Renal cortical epithelial cell (primary cell): Measurements from ENCODE around the gene ZFYVE27. TPM values are rescaled to one million over a fixed set of nuclear protein-coding genes. Genes with fewer than 3 reads are reported as not detected.

Experiments used
- DNase-seq: peaks from one replicate; pipeline ENCODE4 v3.0.0-alpha.2; 2011; ENCODE audit warnings: low read depth
- total RNA-seq: library from RNA; depleted of rRNA; stranded (reverse); fragments of >200 nt; gene quantifications from 2 replicates; pipeline ENCODE4 v1.2.3, GENCODE V29; 2014

Gene ZFYVE27
- total RNA-seq, 1 donor from 2014 or later = 34.9 TPM

DNA sequence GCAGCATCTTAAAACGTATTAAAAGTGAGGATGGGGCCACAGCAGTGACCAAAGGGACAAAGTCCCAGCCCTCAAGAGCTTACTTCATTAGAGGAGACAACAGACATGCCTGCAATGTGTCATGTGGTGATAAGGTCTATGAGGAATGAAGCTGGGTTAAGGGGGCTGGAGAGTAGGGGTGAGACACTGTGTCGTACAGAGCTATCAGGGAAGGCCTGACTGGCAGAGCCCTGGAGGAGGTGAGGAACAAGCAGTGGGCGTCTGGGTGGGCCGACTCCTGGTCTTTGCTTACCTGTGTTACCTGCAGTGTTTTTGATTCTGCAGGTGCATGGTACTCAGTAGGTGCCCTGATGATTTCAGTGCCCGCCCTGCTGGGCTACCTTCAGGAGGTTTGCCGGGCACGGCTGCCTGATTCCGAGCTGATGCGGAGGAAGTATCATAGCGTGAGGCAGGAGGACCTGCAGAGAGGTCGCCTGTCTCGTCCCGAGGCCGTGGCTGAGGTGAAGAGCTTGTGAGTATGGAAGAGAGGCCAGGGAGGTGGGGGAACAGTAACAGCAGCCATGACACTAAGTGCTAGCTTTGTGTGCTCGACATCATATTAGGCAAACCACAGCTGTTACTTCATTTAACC is 7.6 kb downstream of the ZFYVE27 start:
- no peak for DNase-seq

DNA sequence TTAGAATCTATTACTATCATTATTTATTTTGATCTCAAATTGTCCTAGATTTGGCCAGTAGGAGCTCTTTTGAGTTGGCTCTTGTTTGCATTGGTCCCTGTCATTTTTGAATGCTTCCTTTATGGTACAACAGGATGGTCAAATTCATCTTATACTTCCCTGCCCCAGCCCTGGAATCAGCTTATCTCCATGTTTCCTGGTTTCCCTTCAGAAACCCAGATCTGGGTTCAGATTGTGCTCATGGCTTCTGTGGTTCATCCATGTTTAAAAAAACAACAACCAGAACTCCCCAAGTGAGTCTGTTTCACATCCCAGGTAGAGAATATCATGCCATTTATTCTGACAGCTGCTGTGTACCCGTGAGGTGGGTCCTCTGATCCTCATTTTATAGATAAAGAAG is 10.6 kb downstream of the ZFYVE27 start:
- DNase-seq = no peak

DNA sequence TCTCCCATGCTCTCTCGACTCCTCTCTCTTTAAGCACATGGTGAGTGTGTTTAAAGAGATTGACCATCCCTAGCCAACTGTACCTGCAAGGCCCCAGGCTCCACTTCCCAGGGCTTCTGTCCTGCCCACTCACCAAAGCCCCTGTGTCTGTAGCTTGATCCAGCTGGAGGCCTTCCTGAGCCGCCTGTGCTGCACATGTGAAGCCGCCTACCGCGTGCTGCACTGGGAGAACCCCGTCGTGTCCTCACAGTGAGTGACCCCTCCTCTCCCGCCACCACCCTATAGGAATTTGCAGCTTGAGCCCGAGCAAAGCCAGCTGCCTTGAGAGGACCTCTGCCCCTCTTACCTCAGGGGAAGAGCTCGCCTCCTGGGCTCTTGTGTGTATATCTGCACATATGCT is 11.2 kb downstream of the ZFYVE27 start:
- DNase-seq = no peak

DNA sequence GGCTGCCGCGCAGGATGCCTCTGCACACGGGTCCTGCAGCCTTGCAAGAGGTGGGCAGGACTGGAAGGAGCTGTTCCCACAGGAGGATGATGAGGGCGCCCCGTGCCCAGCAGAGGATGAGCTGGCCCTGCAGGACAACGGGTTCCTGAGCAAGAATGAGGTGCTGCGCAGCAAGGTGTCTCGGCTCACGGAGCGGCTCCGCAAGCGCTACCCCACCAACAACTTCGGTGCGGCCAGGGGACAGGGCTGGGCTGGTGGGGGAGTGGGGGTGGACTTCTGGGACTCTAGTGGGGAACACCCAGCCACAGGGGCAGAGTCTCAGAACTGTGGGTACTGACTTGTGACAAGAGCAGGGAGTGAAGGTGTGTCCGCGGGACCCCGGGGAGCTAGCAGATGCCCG is 16.0 kb downstream of the ZFYVE27 start:
- DNase-seq = no peak

DNA sequence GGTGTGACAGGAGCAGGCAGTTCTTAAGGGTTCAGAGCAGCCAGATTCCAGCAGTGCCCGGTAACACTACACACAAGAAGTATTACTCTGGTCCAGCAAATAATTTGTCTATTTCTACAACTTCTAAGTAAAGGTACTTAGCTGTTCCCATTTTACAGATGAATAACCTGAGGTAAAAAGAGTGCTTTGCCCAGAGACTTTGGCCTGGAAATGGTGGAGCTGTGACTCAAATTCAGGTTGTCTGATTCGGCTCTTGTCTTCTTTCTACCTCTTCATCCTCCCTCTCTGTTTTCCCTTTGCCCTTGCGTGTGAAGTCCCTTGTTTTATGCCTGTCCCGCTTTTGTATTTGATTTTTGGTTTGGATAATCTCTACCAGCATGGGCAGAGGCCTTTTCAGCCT is 17.8 kb downstream of the ZFYVE27 start:
- DNase-seq = no peak

DNA sequence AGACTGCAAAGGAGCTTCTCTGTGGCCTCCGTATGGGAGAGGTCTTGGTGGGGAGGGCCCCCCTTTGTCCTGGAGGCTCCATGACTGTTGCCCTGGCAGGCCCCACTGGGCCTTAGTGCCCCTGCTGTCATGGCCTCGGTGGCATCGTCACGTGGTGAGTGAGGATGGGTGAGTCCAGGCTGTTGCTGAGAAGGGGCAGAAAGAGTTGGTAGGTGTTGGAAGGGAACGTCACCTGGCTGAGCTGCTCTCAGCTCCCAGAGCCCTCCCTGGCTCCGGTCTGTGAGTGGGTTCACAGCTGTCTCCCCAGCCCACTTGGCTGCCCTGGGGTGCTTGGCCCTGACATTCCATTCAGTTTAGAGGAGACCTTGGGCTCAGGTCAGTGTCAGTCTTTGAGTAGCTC is 18.8 kb downstream of the ZFYVE27 start:
- DNase-seq = no peak

DNA sequence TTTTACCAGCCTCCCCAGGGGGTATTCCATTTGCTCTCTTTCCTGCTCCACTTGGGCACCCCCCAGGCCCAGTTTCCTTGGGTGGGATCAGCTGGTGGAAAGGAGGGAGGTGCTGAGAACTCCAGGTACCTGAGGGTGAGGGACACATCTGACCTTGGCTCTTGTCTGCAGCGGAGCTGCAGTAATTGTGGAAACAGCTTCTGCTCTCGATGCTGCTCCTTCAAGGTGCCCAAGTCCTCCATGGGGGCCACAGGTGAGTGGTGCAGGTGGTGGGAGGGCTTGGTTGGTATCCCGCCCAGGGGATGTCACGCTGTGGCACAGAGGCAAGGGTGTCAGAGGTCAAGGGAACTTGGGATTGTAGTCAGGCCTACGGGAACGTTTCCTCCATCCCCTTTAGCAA is 20.5 kb downstream of the ZFYVE27 start:
- DNase-seq = no peak

DNA sequence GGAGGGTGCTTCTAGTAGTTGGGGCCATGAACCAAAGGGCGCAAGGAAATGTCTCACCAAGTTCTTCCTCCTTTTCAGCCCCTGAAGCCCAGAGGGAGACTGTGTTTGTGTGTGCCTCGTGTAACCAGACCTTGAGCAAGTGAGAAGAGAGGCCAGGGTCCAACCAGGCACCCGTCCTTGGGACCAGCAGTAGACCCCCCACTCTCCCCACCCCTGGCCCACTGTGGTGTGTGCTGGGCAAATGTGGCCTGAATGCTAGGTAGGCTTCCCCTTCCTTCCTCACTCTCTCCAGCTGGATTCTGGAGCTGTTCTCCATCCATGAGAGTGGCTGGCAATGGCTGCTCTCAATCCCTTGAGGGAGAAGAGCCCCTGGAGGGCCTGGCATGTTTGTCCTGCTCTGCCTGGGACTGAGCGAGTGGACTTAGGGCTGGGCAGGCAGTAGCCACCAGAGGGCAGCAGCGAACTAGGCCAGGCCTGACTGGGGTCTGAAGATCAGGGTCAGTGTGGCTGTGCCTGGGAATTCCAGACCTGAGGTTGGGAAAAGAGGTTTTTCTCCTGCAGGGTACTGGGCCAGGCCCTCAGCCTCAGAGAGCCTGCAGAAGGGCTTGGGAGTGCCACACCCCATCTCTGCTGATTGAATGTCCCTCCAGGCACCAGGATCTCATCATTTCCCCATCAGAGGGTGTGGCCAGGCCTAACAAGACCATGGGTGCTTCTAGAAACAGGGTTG is 22.4 kb downstream of the ZFYVE27 start:
- peak; percentile 54 for DNase-seq

DNA sequence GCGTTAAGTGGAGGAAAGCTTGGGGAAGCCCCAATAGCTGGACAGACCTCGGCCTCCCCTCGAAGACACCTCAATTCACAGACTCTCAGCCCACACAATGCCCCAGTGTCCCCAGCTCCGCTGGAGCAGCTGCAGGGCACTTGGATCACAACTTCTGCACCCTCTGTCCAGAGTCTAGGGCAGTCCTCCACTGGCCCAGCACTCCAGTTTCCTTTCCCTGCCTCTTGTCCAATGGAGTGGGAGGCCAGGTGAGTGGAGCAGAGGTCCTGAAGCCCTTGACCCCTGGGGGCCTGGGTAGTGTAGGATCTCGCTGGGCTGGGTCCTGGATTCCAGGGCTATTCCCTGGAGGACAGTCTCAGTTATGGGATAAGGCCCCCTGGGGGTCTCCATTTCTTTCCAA is 23.0 kb downstream of the ZFYVE27 start:
- no peak for DNase-seq

DNA sequence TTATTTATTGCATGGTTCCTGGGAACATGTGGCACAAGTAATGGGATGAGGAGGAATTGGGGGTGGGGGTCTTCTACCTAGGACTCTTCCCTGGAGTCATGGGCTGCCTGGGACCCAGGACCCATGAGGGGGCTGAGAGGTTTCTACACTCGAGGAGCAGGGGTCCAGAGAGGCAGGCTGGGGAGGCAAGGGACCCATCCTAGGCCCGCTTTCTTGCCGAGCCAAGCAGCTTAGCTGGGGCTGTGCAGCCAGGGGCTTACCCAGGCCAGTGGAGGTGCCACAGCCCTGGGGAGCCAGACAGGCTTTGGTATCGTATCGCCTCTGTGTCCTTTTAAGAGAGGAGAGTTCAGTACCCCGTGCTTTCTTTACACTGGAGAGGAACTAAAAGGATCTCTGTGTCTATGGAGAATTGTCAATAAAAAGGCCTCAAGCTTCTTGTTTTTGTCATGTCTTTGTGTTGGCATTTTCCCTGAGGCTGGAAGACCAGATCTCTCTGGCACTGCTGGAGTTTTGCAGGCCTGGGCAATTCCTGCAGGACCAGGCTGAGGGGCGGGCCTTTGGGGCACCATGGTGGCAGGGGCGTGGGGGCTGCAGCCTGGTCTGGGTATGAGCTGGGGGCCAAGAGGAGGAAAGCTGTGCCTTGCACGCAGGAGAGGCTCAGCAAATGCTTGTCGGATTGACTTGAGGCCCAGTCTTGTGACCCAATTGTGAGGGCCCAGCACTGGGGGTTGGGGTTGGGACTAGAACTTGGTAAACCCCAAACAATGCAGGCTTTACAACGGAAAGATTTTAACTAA is 23.7 kb downstream of the ZFYVE27 start:
- DNase-seq = no peak

DNA sequence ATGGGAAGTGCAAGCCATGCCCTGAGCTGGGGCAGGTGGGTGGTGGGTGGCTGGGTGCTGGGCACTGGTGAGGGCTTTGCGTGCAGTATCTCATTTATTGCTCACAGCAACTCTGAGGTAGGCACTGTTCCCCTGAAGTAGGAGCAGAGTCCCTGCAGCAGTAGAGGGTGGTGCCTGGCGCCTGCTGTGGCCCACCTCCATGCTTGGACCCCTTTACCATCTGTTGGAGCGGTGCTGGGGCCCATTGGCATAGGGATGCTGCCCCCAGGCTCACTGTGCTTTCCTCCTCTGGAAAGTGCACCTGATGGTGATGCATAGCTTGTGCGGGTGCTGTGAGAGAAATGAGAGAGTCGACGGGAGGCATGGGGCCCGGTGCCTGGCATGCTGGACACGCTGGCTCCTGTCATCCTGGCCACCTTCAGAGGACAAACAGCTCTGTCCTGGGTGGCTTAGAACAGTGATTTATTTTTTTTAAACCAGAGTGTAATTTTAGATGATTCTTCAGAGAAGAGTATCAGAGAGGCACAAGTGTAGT is 24.5 kb downstream of the ZFYVE27 start:
- no peak for DNase-seq

DNA sequence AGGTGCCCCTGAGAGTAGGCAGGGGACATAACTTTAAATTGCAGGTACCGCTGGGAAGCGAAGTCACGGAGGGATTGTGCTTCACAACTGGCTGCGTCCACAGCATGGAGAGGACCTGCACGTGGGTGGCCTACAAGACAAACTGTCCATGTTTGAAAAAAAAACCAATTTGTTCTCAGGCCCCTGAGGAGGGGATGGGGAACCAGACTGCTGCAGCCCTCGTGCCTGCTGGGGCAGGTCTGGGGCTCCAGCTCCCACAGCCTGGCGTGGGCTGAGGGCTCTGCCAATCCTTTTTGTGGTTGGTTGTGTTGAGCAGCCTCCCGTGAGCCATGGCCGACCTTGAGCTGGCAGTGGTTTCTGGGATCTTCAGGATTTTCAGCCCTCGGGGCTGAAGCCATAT is 25.1 kb downstream of the ZFYVE27 start:
- no peak for DNase-seq

DNA sequence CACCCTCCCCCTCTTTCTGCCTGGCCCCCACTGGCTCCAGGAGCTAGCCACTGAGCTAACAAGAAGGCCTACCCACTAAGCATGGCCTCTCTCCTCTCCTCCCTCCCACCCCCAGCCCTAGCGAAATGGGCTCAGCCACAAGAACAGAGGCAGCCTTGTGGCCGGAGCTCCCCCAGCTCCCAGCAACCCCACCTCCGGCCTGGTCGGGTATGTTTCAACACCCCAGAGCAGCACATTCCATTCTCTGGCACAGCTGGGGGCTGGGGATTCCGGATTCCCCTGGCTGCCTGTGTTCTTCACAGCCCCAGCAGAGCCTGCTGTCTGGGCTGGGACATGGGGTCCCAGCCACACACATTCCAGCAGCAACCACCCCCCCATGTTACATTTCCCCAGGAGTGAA is 25.9 kb downstream of the ZFYVE27 start:
- DNase-seq = peak; percentile 54

DNA sequence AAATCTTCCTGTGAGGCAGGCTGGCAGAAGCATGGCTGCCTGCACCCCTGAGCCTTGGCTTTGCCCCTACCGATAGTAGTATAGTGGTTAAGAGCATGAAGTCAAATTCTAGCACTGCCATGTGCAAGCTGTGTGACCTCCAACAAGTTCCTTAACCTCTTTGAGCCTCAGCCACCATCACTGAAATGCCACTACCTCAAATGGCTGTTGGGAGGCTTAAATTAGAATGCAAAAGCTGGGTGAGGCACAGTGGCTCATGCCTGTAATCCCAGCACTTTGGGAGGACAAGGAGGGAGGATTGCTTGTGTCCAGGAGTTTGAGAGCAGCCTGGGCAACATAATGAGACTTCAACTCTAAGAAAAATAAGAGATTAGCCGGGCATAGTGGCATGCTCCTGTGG is 26.5 kb downstream of the ZFYVE27 start:
- no peak for DNase-seq

DNA sequence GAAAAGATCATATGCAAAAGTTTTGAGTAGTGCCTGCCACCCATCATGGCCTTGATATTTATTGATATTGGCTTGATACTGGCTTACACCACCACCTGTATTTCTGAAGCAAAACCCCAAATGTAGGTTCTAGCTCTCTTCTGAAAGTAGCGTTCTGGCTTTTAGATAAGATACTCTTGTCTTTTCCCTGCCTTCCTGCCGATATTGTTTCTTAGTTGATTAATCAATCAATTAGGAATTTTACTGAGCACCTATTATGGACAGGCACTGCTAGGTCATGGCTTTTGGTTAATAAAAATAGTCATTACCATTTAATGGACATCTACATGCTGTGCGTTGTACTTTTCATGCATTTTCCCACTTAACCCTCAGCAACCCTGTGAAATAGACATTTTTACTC is 27.0 kb downstream of the ZFYVE27 start:
- DNase-seq = no peak

DNA sequence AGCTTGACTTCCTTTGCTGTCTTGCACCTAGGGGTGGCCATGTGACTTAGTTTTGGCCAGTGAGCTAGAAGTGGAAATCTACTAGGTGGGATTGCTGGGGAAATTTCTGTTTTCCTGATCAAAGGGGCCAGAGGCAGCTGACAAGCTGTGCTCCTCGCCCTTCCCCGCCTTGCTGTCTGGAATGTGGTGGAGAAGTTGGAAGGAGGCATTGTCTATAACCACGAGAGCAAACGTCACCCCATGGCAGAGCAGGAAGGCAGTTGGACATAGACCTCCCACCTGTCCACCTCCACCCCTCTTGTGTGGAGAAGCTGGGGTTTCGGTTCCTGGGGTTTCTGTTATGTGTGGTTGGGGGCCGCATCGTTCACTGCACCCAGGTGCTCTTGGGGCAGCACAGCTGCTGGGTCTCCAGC is 27.6 kb downstream of the ZFYVE27 start:
- DNase-seq = no peak

DNA sequence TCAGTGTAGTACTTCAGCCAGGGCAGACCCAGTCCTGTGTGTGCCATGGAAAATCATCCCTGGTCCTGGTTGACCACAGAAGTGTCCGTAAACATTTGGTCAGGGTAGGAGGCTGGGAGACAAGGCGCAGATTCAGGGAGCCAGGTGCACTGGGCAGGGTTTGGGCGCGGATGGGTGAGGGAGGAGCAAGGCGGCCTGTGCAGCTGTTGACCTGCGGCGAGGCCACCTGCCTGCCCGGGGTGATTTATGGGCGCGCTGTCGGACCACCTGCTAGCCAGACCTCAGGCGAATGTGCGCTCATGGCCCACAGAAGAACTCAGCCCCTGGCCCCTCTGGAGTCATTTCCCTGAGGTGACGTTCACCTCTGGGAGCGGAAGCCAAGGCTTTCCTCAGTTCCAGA is 28.3 kb downstream of the ZFYVE27 start:
- no peak for DNase-seq

DNA sequence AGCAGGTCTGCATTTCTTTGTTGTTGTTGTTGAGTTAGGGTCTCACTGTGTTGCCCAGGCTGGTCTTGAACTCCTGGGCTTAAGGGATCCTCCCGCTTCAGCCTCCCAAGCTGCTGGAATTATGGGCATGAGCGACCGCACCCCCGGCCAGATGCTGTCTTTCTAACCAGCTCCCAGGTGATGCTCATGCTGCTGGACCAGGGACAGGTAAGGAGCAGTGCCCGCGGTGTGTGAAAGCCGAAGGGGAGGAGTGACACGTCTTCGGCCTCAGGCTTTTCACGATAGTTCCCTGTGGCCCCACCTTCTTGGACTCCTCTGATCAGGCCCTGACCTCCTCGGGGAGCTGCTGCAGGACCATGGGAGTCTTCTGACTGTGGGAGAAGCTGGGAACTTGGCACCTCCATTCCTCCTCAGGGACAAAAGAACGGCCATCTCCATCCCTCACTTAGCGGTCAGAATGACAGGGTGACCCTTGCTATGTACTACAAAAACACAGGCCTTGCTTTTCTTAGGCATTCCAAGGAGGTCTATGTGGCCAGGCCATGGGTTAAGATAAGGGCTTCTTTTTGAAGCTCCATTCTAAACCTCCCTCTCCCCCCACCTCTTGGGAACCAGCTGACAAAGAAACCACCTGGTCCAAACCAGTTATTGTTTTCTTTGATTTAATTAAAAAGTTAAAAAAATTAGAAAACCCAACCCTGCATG is 29.3 kb downstream of the ZFYVE27 start:
- no peak for DNase-seq

DNA sequence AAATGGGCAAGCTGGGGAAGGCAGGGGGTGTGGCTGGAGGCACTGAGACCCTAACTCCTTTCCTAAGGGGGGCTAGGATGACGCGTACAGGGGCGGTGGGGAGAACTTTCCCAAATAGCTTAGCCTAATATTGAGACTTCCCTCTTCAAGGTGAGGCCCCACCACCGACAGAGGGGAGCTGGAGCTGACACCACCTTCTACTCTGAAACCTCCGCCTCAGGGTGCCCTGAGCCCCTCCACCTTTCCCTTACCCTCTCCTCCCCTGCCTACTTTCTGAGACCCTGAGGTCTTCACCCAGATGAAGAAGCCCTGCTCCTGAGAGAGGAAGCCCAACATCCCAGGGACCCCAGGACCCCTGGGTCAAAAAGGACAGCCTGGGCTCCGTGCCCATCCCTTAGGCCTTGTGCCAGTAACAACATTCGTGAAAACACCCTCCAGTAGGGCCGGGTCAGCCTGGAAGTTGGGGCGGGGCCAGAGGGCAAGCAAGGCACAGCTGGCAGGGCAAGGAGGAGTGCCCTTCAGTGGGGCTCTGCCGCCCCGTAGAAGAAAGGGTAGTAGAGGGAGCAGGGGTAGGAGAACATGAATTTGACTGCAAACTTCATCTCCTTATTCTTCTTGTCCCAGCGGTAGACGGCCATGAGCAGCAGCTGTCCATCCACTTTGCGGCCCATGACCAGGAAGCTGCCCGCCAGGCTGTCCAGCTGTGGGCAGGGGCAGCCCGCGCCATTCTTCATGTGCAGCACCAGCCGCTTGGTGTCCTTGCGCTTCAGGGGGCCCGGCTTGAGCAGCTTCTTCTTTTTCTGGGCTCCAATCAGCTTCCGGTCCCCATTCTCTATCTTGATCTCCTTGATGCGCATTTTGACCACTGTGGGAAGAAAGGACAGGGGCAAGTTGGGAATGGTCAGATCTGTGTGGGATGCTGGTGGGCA is 30.3 kb downstream of the ZFYVE27 start:
- no peak for DNase-seq

DNA sequence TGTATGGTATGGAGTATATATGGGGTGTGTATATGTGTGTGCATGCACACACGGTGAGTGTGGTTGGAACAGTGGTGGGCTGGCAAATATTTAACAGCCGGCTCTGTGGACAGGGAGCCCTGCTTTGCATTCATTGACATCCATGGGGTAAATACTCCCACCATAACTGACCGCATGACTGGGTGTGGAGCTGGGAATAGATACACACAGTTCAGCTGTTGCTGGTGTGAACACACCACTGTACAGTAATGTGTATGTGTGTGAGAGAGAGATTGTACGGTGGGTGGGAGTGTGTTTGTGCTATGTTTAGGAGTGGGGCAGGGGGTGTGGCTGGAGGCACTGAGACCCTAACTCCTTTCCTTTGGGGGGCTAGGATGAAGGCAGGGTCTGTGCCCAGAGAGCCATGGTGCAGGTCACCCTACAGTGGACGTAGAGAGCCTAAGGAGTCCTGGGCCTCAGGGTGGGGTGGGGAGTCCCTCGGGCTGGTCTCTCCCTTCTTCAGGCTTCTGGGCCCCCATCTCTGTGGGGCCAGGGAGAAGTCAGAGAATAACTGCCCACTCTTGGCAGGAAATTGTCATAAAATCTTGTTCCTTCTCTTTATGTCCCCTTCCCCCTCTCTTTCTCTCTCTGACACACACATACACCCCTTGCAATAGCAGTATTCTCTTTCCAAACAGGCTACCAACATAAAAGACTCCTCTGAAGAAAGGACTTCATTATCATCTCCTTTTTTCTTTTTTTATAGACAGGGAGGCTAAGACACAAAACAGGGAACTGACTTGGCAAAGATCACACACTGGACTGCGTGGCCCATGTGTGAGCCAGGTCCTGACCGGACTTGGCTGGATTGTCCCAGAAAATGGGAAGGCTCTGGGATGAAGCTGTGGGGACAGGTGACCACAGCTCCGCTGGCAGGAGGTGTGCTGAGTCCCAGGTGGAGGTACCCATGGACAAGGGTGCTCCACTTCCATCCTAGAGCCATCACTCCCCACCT is 31.7 kb downstream of the ZFYVE27 start:
- no peak for DNase-seq
